IMR-90 (cell line): ENCODE data around the gene SESN2.

ENCODE experiments used
- CEBPB ChIP-seq: IDR thresholded peaks from 2 replicates; pipeline ENCODE4 v1.6.1; 2012; ENCODE audit warnings: low read depth, low read length, improper control_type of control experiment
- CHD1 ChIP-seq: IDR thresholded peaks from 2 replicates; pipeline ENCODE4 v1.6.1; 2012; ENCODE audit warnings: low read depth, low read length, improper control_type of control experiment
- MAFK ChIP-seq: IDR thresholded peaks from 2 replicates; pipeline ENCODE4 v1.6.1; 2012; ENCODE audit warnings: low read depth, low read length, improper control_type of control experiment
- MAZ ChIP-seq: IDR thresholded peaks from 2 replicates; pipeline ENCODE4 v1.6.1; 2012; ENCODE audit warnings: low read depth, mild to moderate bottlenecking, low read length, improper control_type of control experiment, moderate library complexity, borderline replicate concordance
- MXI1 ChIP-seq: IDR thresholded peaks from 2 replicates; pipeline ENCODE4 v1.6.1; 2012; ENCODE audit warnings: low read depth, mild to moderate bottlenecking, low read length, moderate library complexity, borderline replicate concordance
- POLR2A ChIP-seq: IDR thresholded peaks from 2 replicates; pipeline ENCODE4 v1.6.1; 2012; ENCODE audit warnings: mild to moderate bottlenecking, low read depth, low read length
- RAD21 ChIP-seq: IDR thresholded peaks from 2 replicates; pipeline ENCODE4 v1.6.1; 2012; ENCODE audit warnings: low read length, improper control_type of control experiment
- RCOR1 ChIP-seq: IDR thresholded peaks from 2 replicates; pipeline ENCODE4 v1.6.1; 2012; ENCODE audit warnings: mild to moderate bottlenecking, low read length, improper control_type of control experiment; ENCODE audit not compliant: insufficient replicate concordance
- RFX5 ChIP-seq: IDR thresholded peaks from 2 replicates; pipeline ENCODE4 v1.8.0; 2012; ENCODE audit warnings: low read depth, mild to moderate bottlenecking, low read length, moderate library complexity
- SMC3 ChIP-seq: fragments of 150-350 bp; IDR thresholded peaks from 2 replicates; pipeline ENCODE4 v1.6.1; 2016; ENCODE audit warnings: low read depth, mild to moderate bottlenecking, antibody characterized with exemption, low read length, moderate library complexity
- TF ChIP-seq, protein P1 (sequence below): conservative IDR thresholded peaks from 2 replicates; pipeline ENCODE4 v1.5.1; 2012; ENCODE audit warnings: mild to moderate bottlenecking, low read depth, low read length, improper control_type of control experiment
- TF ChIP-seq, protein P2 (sequence below): fragments of 150-350 bp; IDR thresholded peaks from 2 replicates; pipeline ENCODE4 v1.6.1; 2016; ENCODE audit warnings: low read depth, mild to moderate bottlenecking, low read length, moderate library complexity, borderline replicate concordance
- TF ChIP-seq, protein P3 (sequence below): fragments of 150-350 bp; IDR thresholded peaks from 2 replicates; pipeline ENCODE4 v1.6.1; 2017; ENCODE audit warnings: mild to moderate bottlenecking, antibody characterized with exemption, low read length, low read depth

DNA sequence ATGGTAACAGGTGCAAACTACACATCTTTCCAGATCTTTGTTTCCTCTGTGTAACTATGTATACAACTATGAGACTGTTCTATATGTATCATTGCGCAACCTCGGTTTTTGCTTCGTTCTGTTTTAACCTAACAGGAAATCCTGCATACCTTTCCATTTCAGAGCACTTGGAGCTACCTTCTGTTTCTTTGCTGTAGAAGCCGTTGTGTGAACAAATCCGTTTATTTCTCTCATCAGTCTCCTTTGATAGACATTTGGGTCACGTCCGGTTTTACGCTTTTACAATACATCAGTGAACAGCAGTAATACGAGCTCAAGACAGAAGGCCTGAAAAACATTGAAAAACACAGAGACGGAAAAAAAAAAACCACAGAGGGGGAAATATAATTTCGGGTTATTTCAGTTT lies 12.9 kb upstream of the SESN2 start:
- TF ChIP-seq, protein P1, sequence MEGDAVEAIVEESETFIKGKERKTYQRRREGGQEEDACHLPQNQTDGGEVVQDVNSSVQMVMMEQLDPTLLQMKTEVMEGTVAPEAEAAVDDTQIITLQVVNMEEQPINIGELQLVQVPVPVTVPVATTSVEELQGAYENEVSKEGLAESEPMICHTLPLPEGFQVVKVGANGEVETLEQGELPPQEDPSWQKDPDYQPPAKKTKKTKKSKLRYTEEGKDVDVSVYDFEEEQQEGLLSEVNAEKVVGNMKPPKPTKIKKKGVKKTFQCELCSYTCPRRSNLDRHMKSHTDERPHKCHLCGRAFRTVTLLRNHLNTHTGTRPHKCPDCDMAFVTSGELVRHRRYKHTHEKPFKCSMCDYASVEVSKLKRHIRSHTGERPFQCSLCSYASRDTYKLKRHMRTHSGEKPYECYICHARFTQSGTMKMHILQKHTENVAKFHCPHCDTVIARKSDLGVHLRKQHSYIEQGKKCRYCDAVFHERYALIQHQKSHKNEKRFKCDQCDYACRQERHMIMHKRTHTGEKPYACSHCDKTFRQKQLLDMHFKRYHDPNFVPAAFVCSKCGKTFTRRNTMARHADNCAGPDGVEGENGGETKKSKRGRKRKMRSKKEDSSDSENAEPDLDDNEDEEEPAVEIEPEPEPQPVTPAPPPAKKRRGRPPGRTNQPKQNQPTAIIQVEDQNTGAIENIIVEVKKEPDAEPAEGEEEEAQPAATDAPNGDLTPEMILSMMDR = no peak
- TF ChIP-seq, protein P2, sequence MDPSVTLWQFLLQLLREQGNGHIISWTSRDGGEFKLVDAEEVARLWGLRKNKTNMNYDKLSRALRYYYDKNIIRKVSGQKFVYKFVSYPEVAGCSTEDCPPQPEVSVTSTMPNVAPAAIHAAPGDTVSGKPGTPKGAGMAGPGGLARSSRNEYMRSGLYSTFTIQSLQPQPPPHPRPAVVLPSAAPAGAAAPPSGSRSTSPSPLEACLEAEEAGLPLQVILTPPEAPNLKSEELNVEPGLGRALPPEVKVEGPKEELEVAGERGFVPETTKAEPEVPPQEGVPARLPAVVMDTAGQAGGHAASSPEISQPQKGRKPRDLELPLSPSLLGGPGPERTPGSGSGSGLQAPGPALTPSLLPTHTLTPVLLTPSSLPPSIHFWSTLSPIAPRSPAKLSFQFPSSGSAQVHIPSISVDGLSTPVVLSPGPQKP = no peak
- TF ChIP-seq SMC3 (no peak), RFX5 (no peak; the same call in 1 of the 2 replicates), MAZ (no peak), RAD21 (no peak), MXI1 (no peak), POLR2A (no peak), RCOR1 (no peak), CEBPB (peak; percentile 100), CHD1 (no peak), MAFK (no peak)
- TF ChIP-seq, protein P3, sequence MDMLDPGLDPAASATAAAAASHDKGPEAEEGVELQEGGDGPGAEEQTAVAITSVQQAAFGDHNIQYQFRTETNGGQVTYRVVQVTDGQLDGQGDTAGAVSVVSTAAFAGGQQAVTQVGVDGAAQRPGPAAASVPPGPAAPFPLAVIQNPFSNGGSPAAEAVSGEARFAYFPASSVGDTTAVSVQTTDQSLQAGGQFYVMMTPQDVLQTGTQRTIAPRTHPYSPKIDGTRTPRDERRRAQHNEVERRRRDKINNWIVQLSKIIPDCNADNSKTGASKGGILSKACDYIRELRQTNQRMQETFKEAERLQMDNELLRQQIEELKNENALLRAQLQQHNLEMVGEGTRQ = no peak
